ENCODE measurements around the gene TMEM245. TPM values are rescaled to one million over a fixed set of nuclear protein-coding genes. Genes with fewer than 3 reads are reported as not detected.

The TMEM245 gene
- total RNA-seq, 1 donor from 2014 or later, result 34.2 TPM

GRCh38 chr9:109052416-109052815, 67.3 kb downstream of the TMEM245 start:
- TF ChIP-seq, protein P1, sequence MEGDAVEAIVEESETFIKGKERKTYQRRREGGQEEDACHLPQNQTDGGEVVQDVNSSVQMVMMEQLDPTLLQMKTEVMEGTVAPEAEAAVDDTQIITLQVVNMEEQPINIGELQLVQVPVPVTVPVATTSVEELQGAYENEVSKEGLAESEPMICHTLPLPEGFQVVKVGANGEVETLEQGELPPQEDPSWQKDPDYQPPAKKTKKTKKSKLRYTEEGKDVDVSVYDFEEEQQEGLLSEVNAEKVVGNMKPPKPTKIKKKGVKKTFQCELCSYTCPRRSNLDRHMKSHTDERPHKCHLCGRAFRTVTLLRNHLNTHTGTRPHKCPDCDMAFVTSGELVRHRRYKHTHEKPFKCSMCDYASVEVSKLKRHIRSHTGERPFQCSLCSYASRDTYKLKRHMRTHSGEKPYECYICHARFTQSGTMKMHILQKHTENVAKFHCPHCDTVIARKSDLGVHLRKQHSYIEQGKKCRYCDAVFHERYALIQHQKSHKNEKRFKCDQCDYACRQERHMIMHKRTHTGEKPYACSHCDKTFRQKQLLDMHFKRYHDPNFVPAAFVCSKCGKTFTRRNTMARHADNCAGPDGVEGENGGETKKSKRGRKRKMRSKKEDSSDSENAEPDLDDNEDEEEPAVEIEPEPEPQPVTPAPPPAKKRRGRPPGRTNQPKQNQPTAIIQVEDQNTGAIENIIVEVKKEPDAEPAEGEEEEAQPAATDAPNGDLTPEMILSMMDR (IDR thresholded peaks at IDR 0.05; ENCODE audit: insufficient read depth, low read length, severe bottlenecking), result no peak
- no peak for FAIRE-seq
- no peak overlapping the region for H3K4me3 ChIP-seq (ENCODE audit: low read depth, low read length)
- peaks cover 14% of the 10 kb centered on the region for H3K36me3 ChIP-seq (ENCODE audit: control insufficient read depth, insufficient read depth, low read length)
- H3K27me3 ChIP-seq (ENCODE audit: control insufficient read depth, insufficient read depth, low read length), result no peaks in the 10 kb centered on the region
- no peak for DNase-seq (ENCODE audit: low read depth)

- TF ChIP-seq, protein P1 (IDR thresholded peaks at IDR 0.05; ENCODE audit: insufficient read depth, low read length, severe bottlenecking), result no peak
- DNase-seq (ENCODE audit: low read depth) (no peak), FAIRE-seq (no peak)
- Histone ChIP-seq H3K27me3 (ENCODE audit: control insufficient read depth, insufficient read depth, low read length) (no peaks in the 10 kb centered on the region), H3K4me3 (ENCODE audit: low read depth, low read length) (no peak overlapping the region), H3K36me3 (ENCODE audit: control insufficient read depth, insufficient read depth, low read length) (peaks cover 13% of the 10 kb centered on the region)
These were observed 68.0 kb downstream of the TMEM245 start for GRCh38 chr9:109051733-109052132.

DNA sequence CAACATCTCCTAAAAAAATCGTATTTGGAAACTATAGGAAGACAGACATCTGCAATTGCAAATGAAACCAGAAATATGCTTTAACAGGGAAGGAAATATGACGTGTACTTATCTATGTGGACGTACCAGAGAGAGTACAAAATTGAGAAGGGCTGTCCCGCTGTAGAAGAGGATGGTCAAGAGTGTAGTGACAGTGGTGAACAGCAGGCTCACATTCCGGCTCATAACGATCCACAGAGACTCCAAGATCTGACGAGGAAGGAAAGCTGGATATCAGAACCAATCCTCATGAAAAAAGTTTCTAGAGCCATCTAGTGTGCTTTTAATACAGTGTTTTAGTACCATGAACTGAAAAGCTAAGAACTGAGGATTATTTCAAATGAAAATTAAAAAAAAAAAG, 69.3 kb downstream of the TMEM245 start:
- TF ChIP-seq, protein P1 (IDR thresholded peaks at IDR 0.05; ENCODE audit: insufficient read depth, low read length, severe bottlenecking), result no peak

DNA sequence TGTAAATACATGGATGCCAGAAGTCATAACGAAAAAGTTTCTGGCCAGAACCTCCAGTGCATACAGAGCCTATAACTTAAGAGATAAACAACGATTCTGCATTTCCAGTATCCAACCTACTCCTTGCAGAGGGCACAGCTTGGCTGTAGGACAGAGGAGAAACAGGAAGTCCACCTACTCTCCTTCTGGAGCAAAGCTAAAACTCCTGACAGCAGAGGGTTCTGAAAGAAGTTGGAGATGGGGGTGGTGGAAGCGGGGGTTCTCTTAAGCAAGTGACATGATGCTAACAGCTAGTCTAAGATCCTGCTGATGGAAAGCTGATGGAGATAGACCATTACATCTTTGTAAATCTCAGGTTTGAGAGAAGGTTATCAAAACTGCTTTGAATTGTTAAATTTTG, 70.9 kb downstream of the TMEM245 start:
- H3K27me3 ChIP-seq (ENCODE audit: control insufficient read depth, insufficient read depth, low read length), result no peaks in the 10 kb centered on the region
- H3K4me3 ChIP-seq (ENCODE audit: low read depth, low read length), result no peak overlapping the region
- peaks cover 14% of the 10 kb centered on the region for H3K36me3 ChIP-seq (ENCODE audit: control insufficient read depth, insufficient read depth, low read length)
- TF ChIP-seq, protein P1 (IDR thresholded peaks at IDR 0.05; ENCODE audit: insufficient read depth, low read length, severe bottlenecking), result no peak
- FAIRE-seq (no peak), DNase-seq (ENCODE audit: low read depth) (no peak)

More for the DNA sequence above, 69.3 kb downstream of the TMEM245 start:
- FAIRE-seq (no peak), DNase-seq (ENCODE audit: low read depth) (no peak)
- H3K4me3 ChIP-seq (ENCODE audit: low read depth, low read length), result no peak overlapping the region
- peaks cover 11% of the 10 kb centered on the region for H3K36me3 ChIP-seq (ENCODE audit: control insufficient read depth, insufficient read depth, low read length)
- no peaks in the 10 kb centered on the region for H3K27me3 ChIP-seq (ENCODE audit: control insufficient read depth, insufficient read depth, low read length)

DNA sequence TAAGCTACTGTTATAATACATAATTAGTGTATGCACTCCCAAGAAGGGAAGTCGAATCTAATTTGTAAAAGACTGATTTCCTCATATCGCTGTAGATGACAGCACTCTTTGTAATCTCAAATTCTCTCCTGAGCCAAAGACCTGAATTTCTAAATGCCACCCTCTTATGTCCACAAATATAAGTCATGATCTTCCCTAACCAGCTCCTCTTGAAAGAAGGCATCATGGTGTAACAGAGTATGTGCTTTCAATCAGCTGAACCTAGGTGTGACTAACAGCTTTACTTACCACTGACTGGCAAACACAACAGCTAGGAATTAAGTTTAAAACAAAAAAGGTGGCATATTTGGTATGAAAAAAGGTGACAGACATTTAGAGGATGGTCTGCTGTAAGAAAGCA, 72.5 kb downstream of the TMEM245 start:
- DNase-seq (ENCODE audit: low read depth) (peak; percentile 40), FAIRE-seq (no peak)
- TF ChIP-seq, protein P1 (IDR thresholded peaks at IDR 0.05; ENCODE audit: insufficient read depth, low read length, severe bottlenecking), result no peak
- no peaks in the 10 kb centered on the region for H3K27me3 ChIP-seq (ENCODE audit: control insufficient read depth, insufficient read depth, low read length)
- H3K36me3 ChIP-seq (ENCODE audit: control insufficient read depth, insufficient read depth, low read length), result peaks cover 14% of the 10 kb centered on the region
- no peak overlapping the region for H3K4me3 ChIP-seq (ENCODE audit: low read depth, low read length)

DNA sequence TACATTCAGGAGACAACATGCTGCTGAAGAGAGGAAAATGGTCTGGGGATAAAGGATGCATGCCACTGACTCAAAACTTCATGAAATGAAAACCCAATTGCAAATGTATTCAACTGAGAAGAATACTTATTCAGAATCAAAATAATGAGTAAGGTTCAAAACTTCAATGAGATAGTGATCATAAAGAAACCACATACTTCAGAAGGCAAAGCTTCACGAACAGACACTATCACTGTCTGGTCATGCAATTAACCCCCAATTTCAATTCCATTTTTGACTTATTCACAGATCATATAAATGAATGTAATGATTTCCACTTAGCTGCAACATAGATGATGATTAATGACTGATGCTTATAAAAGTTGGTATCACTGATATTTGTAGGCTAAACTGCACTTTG, 73.4 kb downstream of the TMEM245 start:
- TF ChIP-seq, protein P1 (IDR thresholded peaks at IDR 0.05; ENCODE audit: insufficient read depth, low read length, severe bottlenecking), result no peak
- no peak for FAIRE-seq
- Histone ChIP-seq H3K27me3 (ENCODE audit: control insufficient read depth, insufficient read depth, low read length) (no peaks in the 10 kb centered on the region), H3K4me3 (ENCODE audit: low read depth, low read length) (no peak overlapping the region), H3K36me3 (ENCODE audit: control insufficient read depth, insufficient read depth, low read length) (peaks cover 14% of the 10 kb centered on the region)
- no peak for DNase-seq (ENCODE audit: low read depth)
